Stimulated activated CD4-positive, alpha-beta T cell treated with anti-CD3 and anti-CD28 coated beads, Interleukin-4, amount 100 ng/mL, for 24 hours (primary cell): Measurements from ENCODE around the gene PLK3.
"Not testable (repeated sequence)": the region's sequence is repeated elsewhere in the genome, so short reads cannot be mapped to it uniquely, and the experiment has no call there.

Experiments
- DNase-seq: peaks from one replicate; pipeline ENCODE4 v3.0.0-alpha.2; 2020

PLK3 gene

DNA sequence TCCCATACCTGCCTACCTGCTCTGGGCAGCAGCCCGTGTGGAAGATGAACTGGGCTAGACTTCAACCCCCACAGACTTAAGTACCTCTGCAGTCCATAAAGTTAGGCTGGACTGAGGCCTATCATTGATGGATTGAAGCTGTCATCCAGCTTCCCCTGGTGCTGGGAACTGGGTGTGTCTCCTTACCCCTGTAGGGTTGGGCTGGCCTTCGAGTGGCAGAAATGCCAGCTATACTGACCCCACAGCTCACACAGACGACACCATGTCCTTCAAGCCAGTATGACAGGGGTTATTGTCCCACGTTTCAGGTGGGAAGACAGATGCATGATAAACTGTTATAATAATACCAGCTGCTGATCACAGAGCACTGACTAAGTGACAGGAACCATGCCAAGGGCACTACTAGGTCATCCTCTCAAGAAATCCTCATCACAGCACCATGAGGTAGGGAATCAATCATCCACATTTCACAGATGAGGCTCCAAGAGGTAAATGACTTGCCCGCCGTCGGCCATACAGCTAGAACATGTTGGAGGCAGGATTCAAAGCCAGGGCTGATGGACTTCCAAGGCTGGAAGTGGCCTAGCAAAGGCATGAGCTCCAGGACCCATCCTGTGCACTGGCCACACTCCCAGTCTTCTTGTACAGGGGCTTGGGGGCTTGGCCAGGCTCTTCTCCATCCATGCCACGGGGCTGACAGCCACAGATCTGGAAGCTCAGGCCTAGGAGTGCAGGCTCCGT lies 11.9 kb upstream of the PLK3 start, which contains the start of gene BEST4:
Gene BEST4, minus strand, starts transcription at position 51 of the 741 bp plus-strand sequence. CDS start 465 bp downstream, outside the sequence.
- DNase-seq = no peak

DNA sequence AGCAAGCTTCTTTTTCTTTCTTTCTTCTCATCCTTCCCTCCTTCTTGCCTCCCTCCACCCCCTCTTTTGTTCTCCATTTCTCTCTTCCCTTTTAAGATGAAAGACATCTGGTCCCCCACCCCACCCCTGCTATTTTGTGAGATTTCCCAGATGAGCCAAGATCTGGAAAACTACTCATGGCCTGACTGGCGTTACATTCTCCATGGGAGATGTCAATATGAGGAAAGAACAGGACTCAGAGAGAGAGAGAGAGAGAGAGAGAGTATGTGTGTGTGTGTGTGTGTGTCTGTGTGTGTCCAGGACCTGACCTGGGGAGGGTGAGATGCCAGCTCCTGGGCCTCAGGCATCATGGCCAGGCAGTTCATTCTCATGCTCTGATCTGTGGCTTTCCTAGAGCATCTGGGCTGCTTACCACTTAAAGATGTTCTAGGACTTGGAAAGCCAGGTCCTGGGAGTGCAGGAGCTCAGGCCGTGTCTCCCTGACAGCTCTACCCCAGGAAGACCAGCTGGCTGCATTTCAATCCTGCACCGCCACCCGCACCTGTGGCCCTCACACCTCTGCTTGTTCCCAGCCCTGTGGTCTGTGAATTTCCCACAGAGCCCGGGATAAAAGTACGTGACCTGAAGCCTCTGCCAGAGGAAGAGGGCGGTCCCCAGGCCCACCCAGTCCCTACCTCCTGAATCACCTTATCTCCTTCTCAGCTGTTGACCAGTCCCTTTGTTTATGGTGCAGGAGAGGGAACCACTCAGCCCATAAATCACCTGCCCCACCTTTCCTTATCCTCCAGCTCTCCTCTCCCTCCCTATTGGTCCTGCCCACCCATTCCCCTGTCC lies 9.0 kb upstream of the PLK3 start:
- DNase-seq = no peak

DNA sequence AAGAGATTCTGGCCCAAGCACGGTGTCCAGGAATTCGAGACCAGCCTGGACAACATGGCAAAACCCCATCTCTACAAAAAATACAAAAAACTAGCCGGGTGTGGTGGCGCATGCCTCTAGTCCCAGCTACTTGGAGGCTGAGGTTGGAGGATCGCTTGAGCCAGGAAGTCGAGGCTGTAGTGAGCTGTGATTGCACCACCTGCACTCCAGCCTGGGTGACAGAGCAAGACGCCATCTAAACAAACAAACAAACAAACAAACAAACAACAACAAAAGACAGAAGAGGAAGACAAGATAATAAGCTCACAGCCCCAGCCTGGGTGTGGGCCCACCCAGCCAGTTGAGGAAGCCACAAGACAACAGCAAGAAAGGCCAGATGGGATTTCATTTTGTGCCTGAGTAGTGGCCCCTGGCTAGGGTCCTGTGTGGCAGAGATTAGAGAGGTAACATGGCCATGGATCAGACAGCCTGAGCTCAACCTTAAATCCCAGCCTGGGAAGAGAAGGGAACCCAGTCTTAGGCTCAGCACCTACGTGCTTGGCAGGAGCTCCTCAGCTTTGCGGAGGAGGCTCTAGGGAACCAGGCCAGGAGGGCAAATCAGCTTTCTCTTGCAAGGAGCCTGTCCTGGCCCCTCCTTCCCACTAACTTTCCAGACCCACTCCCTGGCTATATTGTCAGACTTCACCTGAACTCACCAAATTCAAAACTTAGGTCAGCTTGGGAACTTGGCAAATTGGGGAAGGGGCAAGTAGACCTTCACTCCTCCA lies 7.3 kb upstream of the PLK3 start:
- DNase-seq = no peak

GRCh38 chr1:44797886-44798285 lies 2.3 kb upstream of the PLK3 start:
- not testable (repeated sequence) for DNase-seq

GRCh38 chr1:44798481-44799365 lies 1.5 kb upstream of the PLK3 start:
- no peak for DNase-seq

DNA sequence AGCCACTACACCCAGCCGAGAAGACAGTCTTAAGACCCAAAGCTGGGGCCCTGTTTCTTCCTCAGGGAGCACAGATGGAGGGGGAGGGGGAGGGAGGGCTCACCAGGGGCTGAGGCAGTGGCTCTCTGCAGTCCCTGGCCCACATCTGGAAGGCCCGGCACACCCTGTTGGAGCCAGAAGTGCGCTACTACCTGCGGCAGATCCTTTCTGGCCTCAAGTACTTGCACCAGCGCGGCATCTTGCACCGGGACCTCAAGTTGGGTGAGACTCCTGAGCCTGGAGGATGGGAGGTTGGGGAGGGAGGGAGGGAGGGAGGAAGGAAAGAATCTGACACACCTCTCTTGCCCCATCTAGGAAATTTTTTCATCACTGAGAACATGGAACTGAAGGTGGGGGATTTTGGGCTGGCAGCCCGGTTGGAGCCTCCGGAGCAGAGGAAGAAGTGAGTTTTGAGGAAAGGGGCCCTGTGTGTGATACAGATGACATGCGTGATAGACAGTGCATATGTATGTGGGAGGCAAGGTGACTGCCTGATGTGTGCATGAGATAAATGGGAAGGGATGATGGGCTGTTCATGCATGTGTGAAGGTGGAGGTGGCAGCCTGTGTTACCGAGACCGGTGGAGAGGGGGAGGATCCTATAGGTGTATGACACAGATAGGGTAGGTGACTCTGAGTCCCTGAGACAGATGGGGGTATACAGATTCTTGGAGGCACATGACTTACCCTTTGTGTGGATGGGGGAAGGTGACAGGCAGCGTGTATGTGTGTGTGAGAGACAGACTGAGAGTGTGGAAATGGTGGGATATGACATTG lies 1.5 kb downstream of the PLK3 start:
- peak; percentile 71 for DNase-seq

DNA sequence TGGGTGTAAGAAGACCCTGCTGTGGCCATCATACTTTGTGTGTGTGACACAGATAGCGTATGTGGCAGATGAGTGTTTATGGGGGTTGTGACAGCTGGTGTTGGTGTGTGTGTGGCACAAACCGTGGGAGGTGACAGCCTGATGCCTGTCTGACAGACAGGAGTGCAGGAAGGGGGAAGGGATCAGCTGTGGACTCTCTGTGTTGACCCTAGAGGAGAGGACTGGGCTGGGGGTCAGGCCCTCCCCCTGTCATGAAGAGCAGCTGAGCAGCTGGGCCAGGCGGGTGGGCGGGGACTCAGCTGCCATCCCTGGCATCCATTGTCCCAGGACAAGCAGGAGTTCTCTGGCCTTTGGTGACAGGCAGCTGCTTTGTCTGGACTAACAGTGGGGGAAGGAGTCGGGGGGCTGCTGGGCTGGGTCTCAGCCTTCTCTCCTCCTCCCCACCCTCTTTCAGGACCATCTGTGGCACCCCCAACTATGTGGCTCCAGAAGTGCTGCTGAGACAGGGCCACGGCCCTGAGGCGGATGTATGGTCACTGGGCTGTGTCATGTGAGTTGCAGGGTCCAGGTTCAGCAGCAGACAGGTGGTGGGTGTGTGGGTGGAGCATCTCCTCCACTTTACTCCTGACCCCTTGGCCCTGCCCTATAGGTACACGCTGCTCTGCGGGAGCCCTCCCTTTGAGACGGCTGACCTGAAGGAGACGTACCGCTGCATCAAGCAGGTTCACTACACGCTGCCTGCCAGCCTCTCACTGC lies 2.3 kb downstream of the PLK3 start:
- no peak for DNase-seq

- no peak for DNase-seq
Observed at GRCh38 chr1:44803062-44803311, 2.8 kb downstream of the PLK3 start.

- DNase-seq = no peak
Observed at GRCh38 chr1:44803312-44804095, 3.3 kb downstream of the PLK3 start.

DNA sequence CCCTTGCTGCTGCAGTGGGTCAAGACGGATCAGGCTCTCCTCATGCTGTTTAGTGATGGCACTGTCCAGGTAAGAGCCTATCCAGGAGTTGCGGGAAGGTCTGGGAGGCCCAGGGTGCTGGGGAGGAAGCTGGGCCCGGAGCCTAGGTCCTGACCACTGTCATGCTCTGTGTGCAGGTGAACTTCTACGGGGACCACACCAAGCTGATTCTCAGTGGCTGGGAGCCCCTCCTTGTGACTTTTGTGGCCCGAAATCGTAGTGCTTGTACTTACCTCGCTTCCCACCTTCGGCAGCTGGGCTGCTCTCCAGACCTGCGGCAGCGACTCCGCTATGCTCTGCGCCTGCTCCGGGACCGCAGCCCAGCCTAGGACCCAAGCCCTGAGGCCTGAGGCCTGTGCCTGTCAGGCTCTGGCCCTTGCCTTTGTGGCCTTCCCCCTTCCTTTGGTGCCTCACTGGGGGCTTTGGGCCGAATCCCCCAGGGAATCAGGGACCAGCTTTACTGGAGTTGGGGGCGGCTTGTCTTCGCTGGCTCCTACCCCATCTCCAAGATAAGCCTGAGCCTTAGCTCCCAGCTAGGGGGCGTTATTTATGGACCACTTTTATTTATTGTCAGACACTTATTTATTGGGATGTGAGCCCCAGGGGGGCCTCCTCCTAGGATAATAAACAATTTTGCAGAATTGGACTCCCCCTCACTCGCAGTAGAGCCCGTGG lies 5.3 kb downstream of the PLK3 start:
- DNase-seq = no peak

GRCh38 chr1:44806025-44806703 lies 6.0 kb downstream of the PLK3 start:
- DNase-seq = no peak

DNA sequence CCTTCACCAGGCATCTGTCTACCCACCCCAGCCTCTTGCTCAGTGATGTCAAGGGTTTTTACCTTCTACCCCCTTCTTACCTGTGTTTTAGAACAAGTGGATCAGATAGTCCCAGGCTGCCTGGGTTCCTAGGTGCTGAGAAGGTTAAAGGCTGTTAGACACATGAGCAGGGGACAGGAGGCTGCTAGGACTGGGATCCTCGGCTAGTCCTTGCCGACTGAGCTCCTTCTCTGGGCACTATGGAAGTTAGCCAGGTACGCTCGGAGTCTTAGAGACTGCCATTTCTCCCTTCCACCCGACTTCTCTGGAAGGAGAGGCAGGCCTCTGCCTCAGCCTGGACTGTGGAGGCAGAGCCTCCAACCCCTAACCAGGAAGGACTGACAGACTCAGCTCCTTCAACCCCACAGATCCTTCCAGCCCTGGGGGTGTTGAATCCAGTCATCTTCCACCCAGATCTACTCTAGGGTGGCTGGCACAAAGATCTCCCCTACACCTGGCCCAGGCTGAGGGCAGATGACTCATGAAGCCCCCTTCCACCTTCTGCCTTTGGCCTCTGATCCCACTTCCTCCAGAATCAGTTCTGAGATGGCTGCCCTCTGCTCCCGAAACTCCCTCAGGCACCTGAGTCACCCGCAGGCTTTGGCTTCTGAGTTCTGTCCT lies 6.7 kb downstream of the PLK3 start, which contains the start of gene DYNLT4:
Gene DYNLT4, minus strand, starts transcription at position 648 of the 660 bp plus-strand sequence. CDS start 683 bp downstream, outside the sequence.
- DNase-seq = no peak

GRCh38 chr1:44807364-44808062 lies 7.3 kb downstream of the PLK3 start:
- DNase-seq = peak; percentile 91

DNA sequence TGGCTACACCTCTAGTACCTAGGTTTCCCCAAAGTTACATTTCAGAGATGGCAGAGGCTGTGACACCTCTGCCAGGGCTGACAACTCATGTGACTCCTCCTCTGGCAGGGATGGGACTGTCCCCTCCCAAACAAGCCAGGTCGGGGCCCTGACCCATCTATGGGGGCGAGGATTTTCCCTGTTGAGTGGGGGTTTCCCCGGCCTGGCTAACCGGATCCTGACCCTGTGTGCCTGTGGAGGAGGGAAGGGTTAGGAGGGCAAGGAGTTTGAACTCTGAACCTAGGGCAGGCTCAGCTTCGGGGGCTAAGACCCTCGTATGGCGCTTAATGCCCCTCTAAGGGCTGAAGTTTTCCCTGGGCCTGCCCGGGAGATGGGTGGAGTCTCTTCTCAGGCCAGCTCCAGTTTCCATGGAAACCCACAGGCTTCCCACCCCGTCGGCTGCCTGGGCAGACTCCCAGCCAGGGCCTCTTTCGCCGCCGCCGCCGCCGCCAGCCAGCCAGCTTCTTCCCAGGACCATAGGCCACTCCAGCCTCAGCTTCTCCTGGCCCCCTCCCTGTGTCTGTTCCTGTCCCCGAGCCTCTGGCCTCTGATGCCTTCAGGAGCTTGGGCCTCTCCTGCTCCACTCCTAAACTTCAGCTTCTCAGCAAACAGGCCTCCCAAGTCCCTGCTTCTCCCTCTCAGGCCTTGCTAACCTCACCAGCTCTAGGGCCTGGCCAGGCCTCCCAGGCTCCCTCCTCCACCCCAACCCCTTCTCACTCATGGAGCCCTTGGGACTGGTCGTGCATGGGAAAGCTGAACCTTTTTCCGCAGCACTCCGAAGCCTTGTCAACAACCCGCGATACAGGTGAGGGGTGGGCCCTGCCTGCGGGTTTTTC lies 8.1 kb downstream of the PLK3 start, which contains the start of gene BTBD19:
Gene BTBD19, plus strand, starts transcription at position 461 of the 875 bp plus-strand sequence. Its CDS starts 298 bp downstream, at position 759.
- DNase-seq = peak; percentile 89

GRCh38 chr1:44808938-44809917 lies 9.1 kb downstream of the PLK3 start:
- DNase-seq = peak; percentile 92
